Mesendoderm (in vitro differentiated cells): ENCODE data around the gene TRIM56.
A peak's percentile ranks its signal among the peaks of the same experiment; 100 is the strongest.
"Not testable (repeated sequence)": the region's sequence is repeated elsewhere in the genome, so short reads cannot be mapped to it uniquely, and the experiment has no call there.

Source experiments
- DNase-seq: peaks from one replicate; pipeline ENCODE4 v3.0.0; 2013
- H2AK5ac ChIP-seq: 2 replicates; pipeline ENCODE4 v1.6.1; 2013; ENCODE audit warnings: low read length, inconsistent platforms
- H2BK120ac ChIP-seq: 2 replicates; pipeline ENCODE4 v1.6.1; 2013; ENCODE audit warnings: low read depth, mild to moderate bottlenecking, low read length, moderate library complexity, mixed read lengths
- H2BK15ac ChIP-seq: replicated peaks from 2 replicates; pipeline ENCODE4 v1.6.1; 2013; ENCODE audit warnings: low read depth, mild to moderate bottlenecking, moderate library complexity
- H2BK5ac ChIP-seq: 2 replicates; pipeline ENCODE4 v1.6.1; 2013; ENCODE audit warnings: low read length, inconsistent platforms
- H3K18ac ChIP-seq: 2 replicates; pipeline ENCODE4 v1.6.1; 2013; ENCODE audit warnings: mild to moderate bottlenecking, low read length, mixed read lengths
- H3K23ac ChIP-seq: one replicate; pipeline ENCODE4 v1.6.1; 2013; ENCODE audit warnings: low read length
- H3K27ac ChIP-seq: 2 replicates; pipeline ENCODE4 v1.5.1; 2013; ENCODE audit warnings: low read depth, mild to moderate bottlenecking, inconsistent platforms, low read length, moderate library complexity
- H3K27me3 ChIP-seq: 2 replicates; pipeline ENCODE4 v1.6.1; 2013; ENCODE audit warnings: low read length, control low read depth, mild to moderate bottlenecking, inconsistent platforms; ENCODE audit not compliant: insufficient read depth, poor library complexity
- H3K36me3 ChIP-seq: 2 replicates; pipeline ENCODE4 v1.6.1; 2013; ENCODE audit warnings: low read length, inconsistent platforms; ENCODE audit not compliant: control insufficient read depth, insufficient read depth
- H3K4ac ChIP-seq: one replicate; pipeline ENCODE4 v1.6.1; 2013; ENCODE audit warnings: low read depth, mild to moderate bottlenecking, low read length, moderate library complexity
- H3K4me1 ChIP-seq: 2 replicates; pipeline ENCODE4 v1.6.1; 2013; ENCODE audit warnings: low read depth, low read length, inconsistent platforms; ENCODE audit not compliant: control insufficient read depth
- H3K4me2 ChIP-seq: 2 replicates; pipeline ENCODE4 v1.6.1; 2013; ENCODE audit warnings: low read length
- H3K4me3 ChIP-seq: 2 replicates; pipeline ENCODE4 v1.5.1; 2013; ENCODE audit warnings: mild to moderate bottlenecking, low read length
- H3K56ac ChIP-seq: one replicate; pipeline ENCODE4 v1.6.1; 2013; ENCODE audit warnings: low read length
- H3K79me1 ChIP-seq: 2 replicates; pipeline ENCODE4 v1.6.1; 2013; ENCODE audit warnings: low read length, inconsistent platforms
- H3K79me2 ChIP-seq: 2 replicates; pipeline ENCODE4 v1.6.1; 2013; ENCODE audit warnings: mild to moderate bottlenecking, low read length; ENCODE audit not compliant: control insufficient read depth, insufficient read depth
- H3K9ac ChIP-seq: 2 replicates; pipeline ENCODE4 v1.6.1; 2013; ENCODE audit warnings: low read length, inconsistent platforms
- H4K5ac ChIP-seq: one replicate; pipeline ENCODE4 v1.6.1; 2013; ENCODE audit warnings: low read length
- H4K8ac ChIP-seq: one replicate; pipeline ENCODE4 v1.6.1; 2013; ENCODE audit warnings: low read depth, mild to moderate bottlenecking, control low read depth, low read length, moderate library complexity
- whole genome bisulfite sequencing: extraction: QIAGEN DNeasy Blood & Tissue Kit; methylation state at CpG from one replicate; pipeline ENCODE4 v1.1.7; 2013; ENCODE audit warnings: low lambda C conversion rate, missing lambda C conversion rate; ENCODE audit not compliant: insufficient coverage; ENCODE audit errors: extremely low coverage; 5-methylcytosine and 5-hydroxymethylcytosine counted together

The TRIM56 gene

GRCh38 chr7:101103701-101104100 lies 18.4 kb downstream of the TRIM56 start:
- H3K79me1 ChIP-seq, H2BK5ac ChIP-seq, H3K23ac ChIP-seq, H3K79me2 ChIP-seq, H2BK120ac ChIP-seq, H3K36me3 ChIP-seq, H3K9ac ChIP-seq, H3K4me1 ChIP-seq, H3K4me2 ChIP-seq, H4K5ac ChIP-seq, H4K8ac ChIP-seq, H3K56ac ChIP-seq, H3K18ac ChIP-seq, H3K4ac ChIP-seq, H3K27me3 ChIP-seq, DNase-seq, H2BK15ac ChIP-seq, H2AK5ac ChIP-seq, H3K27ac ChIP-seq, H3K4me3 ChIP-seq: not testable (repeated sequence)
- no CpG with 5 or more reads among the region's 10 CpGs for WGBS

GRCh38 chr7:101104193-101104713 lies 19.0 kb downstream of the TRIM56 start:
- H3K4me3 ChIP-seq: no peak overlapping the region
- H2AK5ac ChIP-seq: no peak overlapping the region
- no peak overlapping the region for H3K4ac ChIP-seq
- no peak overlapping the region for H3K23ac ChIP-seq
- no peak overlapping the region for H2BK5ac ChIP-seq
- no peak overlapping the region for H3K4me2 ChIP-seq
- H3K27me3 ChIP-seq: no peaks in the 10 kb centered on the region
- no peaks in the 10 kb centered on the region for H3K79me1 ChIP-seq
- WGBS: no CpG with 5 or more reads among the region's 15 CpGs
- no peak overlapping the region for H4K5ac ChIP-seq
- H4K8ac ChIP-seq: no peak overlapping the region
- H3K4me1 ChIP-seq: peaks cover 5% of the 10 kb centered on the region
- DNase-seq: no peak
- H2BK120ac ChIP-seq: no peak overlapping the region
- no peak overlapping the region for H2BK15ac ChIP-seq
- H3K56ac ChIP-seq: no peak overlapping the region
- H3K79me2 ChIP-seq: no peaks in the 10 kb centered on the region
- no peak overlapping the region for H3K9ac ChIP-seq
- H3K27ac ChIP-seq: no peak overlapping the region
- H3K36me3 ChIP-seq: no peaks in the 10 kb centered on the region
- H3K18ac ChIP-seq: no peak overlapping the region

- Histone ChIP-seq H3K18ac (no peak overlapping the region), H3K79me1 (no peaks in the 10 kb centered on the region), H2BK15ac (no peak overlapping the region), H3K56ac (peak overlapping the region; percentile 25), H2BK5ac (no peak overlapping the region), H3K27ac (no peak overlapping the region), H3K9ac (no peak overlapping the region), H3K36me3 (no peaks in the 10 kb centered on the region), H4K5ac (no peak overlapping the region), H3K23ac (no peak overlapping the region), H2AK5ac (no peak overlapping the region), H3K4me1 (peaks cover 5% of the 10 kb centered on the region), H3K4me2 (no peak overlapping the region), H3K4me3 (no peak overlapping the region), H4K8ac (no peak overlapping the region), H3K27me3 (no peaks in the 10 kb centered on the region), H2BK120ac (no peak overlapping the region), H3K79me2 (no peaks in the 10 kb centered on the region), H3K4ac (no peak overlapping the region)
- WGBS: no CpG with 5 or more reads among the region's 3 CpGs
- no peak for DNase-seq
Observed at GRCh38 chr7:101104799-101105198, 19.5 kb downstream of the TRIM56 start.

GRCh38 chr7:101105248-101105647 lies 20.0 kb downstream of the TRIM56 start:
- not testable (repeated sequence) for H3K27ac ChIP-seq, H2BK5ac ChIP-seq, H3K79me1 ChIP-seq, H2BK120ac ChIP-seq, H3K4me2 ChIP-seq, H3K36me3 ChIP-seq, H3K18ac ChIP-seq, H4K8ac ChIP-seq, H3K4ac ChIP-seq, H2AK5ac ChIP-seq, H3K4me1 ChIP-seq, H3K27me3 ChIP-seq, H4K5ac ChIP-seq, H3K9ac ChIP-seq, H3K23ac ChIP-seq, H3K56ac ChIP-seq, H3K4me3 ChIP-seq, H2BK15ac ChIP-seq, H3K79me2 ChIP-seq, DNase-seq
- no CpG with 5 or more reads among the region's 5 CpGs for WGBS

- Histone ChIP-seq H3K79me2 (no peaks in the 10 kb centered on the region), H4K5ac (no peak overlapping the region), H3K36me3 (no peaks in the 10 kb centered on the region), H2BK120ac (no peak overlapping the region), H3K27ac (no peak overlapping the region), H3K56ac (no peak overlapping the region), H3K9ac (no peak overlapping the region), H4K8ac (no peak overlapping the region), H3K27me3 (no peaks in the 10 kb centered on the region), H2AK5ac (no peak overlapping the region), H3K18ac (no peak overlapping the region), H2BK15ac (no peak overlapping the region), H3K4me3 (no peak overlapping the region), H2BK5ac (no peak overlapping the region), H3K4ac (no peak overlapping the region), H3K23ac (no peak overlapping the region), H3K4me2 (no peak overlapping the region), H3K79me1 (no peaks in the 10 kb centered on the region), H3K4me1 (no peaks in the 10 kb centered on the region)
- no peak for DNase-seq
- WGBS: no CpG with 5 or more reads among the region's 7 CpGs
Observed at GRCh38 chr7:101106386-101106785, 21.1 kb downstream of the TRIM56 start.

- Histone ChIP-seq H3K4me1 (no peaks in the 10 kb centered on the region), H3K4me3 (no peak overlapping the region), H4K5ac (no peak overlapping the region), H2BK120ac (no peak overlapping the region), H3K79me2 (no peaks in the 10 kb centered on the region), H3K4ac (no peak overlapping the region), H3K23ac (no peak overlapping the region), H3K56ac (no peak overlapping the region), H3K27ac (no peak overlapping the region), H2BK5ac (no peak overlapping the region), H3K18ac (no peak overlapping the region), H3K79me1 (no peaks in the 10 kb centered on the region), H3K27me3 (no peaks in the 10 kb centered on the region), H3K4me2 (no peak overlapping the region), H3K9ac (no peak overlapping the region), H3K36me3 (no peaks in the 10 kb centered on the region), H2AK5ac (no peak overlapping the region), H2BK15ac (no peak overlapping the region), H4K8ac (no peak overlapping the region)
- DNase-seq: no peak
- no CpG with 5 or more reads among the region's 16 CpGs for WGBS
Observed at GRCh38 chr7:101108330-101108857, 23.1 kb downstream of the TRIM56 start.
